ENCODE results near the gene MYPN.

Gene MYPN

GRCh38 chr10:68084469-68084868, 24.8 kb upstream of the MYPN start:
- no peak for DNase-seq (ENCODE audit: extremely low spot score)
- POLR2A ChIA-PET = no interaction called here
- CTCF ChIA-PET = interaction anchor here (0.7 to 1.2 kb wide), 3 partner anchors 72 to 175 kb away, joined by 4 to 8 read pairs (median 5); no protein-coding TSS in a partner anchor
- no peak for TF ChIP-seq SUZ12 (IDR thresholded peaks at IDR 0.05)
- TF ChIP-seq FOXA1 (IDR thresholded peaks at IDR 0.05) = no peak
- no peak for TF ChIP-seq ARNT (IDR thresholded peaks at IDR 0.05)
- no peak for TF ChIP-seq FOXK2 (IDR thresholded peaks at IDR 0.05)
- no peak for TF ChIP-seq L3MBTL2 (conservative IDR thresholded peaks at IDR 0.05)
- no peak for TF ChIP-seq BHLHE40 (IDR thresholded peaks at IDR 0.05; ENCODE audit: borderline replicate concordance)
- no peak for TF ChIP-seq SP1 (IDR thresholded peaks at IDR 0.05)
- TF ChIP-seq TARDBP (IDR thresholded peaks at IDR 0.05) = no peak
- no peak for TF ChIP-seq LEF1 (IDR thresholded peaks at IDR 0.05; ENCODE audit: borderline replicate concordance)

- no peak for DNase-seq (ENCODE audit: extremely low spot score)
- CTCF ChIA-PET = interaction anchor here (1.0 kb wide), 1 partner anchor 71 kb away, joined by 5 read pairs; no protein-coding TSS in a partner anchor
- TF ChIP-seq FOXK2 (IDR thresholded peaks at IDR 0.05) (no peak), L3MBTL2 (conservative IDR thresholded peaks at IDR 0.05) (no peak), NFRKB (IDR thresholded peaks at IDR 0.05) (no peak), HDGF (IDR thresholded peaks at IDR 0.05; ENCODE audit: borderline replicate concordance) (no peak), ELF4 (IDR thresholded peaks at IDR 0.05) (no peak), TARDBP (IDR thresholded peaks at IDR 0.05) (no peak)
- POLR2A ChIA-PET = no interaction called here
Observed at GRCh38 chr10:68086011-68086410, 23.3 kb upstream of the MYPN start.

- CTCF ChIA-PET = no interaction called here
- POLR2A ChIA-PET = no interaction called here
- TF ChIP-seq L3MBTL2 (conservative IDR thresholded peaks at IDR 0.05) = no peak
- TF ChIP-seq BHLHE40 (IDR thresholded peaks at IDR 0.05; ENCODE audit: borderline replicate concordance) = no peak
- TF ChIP-seq ELF4 (IDR thresholded peaks at IDR 0.05) = no peak
- TF ChIP-seq FOXM1 (IDR thresholded peaks at IDR 0.05; ENCODE audit: borderline replicate concordance) = no peak
- TF ChIP-seq ARNT (IDR thresholded peaks at IDR 0.05) = no peak
- TF ChIP-seq NFRKB (IDR thresholded peaks at IDR 0.05) = no peak
- TF ChIP-seq SUZ12 (IDR thresholded peaks at IDR 0.05) = no peak
- no peak for TF ChIP-seq ZNF384 (IDR thresholded peaks at IDR 0.05)
- TF ChIP-seq SP1 (IDR thresholded peaks at IDR 0.05) = no peak
- TF ChIP-seq LEF1 (IDR thresholded peaks at IDR 0.05; ENCODE audit: borderline replicate concordance) = no peak
- no peak for TF ChIP-seq FOXK2 (IDR thresholded peaks at IDR 0.05)
- no peak for TF ChIP-seq HDGF (IDR thresholded peaks at IDR 0.05; ENCODE audit: borderline replicate concordance)
- TF ChIP-seq PKNOX1 (IDR thresholded peaks at IDR 0.05) = no peak
- no peak for TF ChIP-seq TARDBP (IDR thresholded peaks at IDR 0.05)
- TF ChIP-seq FOXA1 (IDR thresholded peaks at IDR 0.05) = no peak
- no peak for TF ChIP-seq CTBP1 (IDR thresholded peaks at IDR 0.05; ENCODE audit: borderline replicate concordance)
- no peak for DNase-seq (ENCODE audit: extremely low spot score)
Observed at GRCh38 chr10:68086910-68087684, 22.2 kb upstream of the MYPN start.

- TF ChIP-seq FOXM1 (IDR thresholded peaks at IDR 0.05; ENCODE audit: borderline replicate concordance) (no peak), NFRKB (IDR thresholded peaks at IDR 0.05) (no peak), SP1 (IDR thresholded peaks at IDR 0.05) (no peak), ARNT (IDR thresholded peaks at IDR 0.05) (no peak), ELF4 (IDR thresholded peaks at IDR 0.05) (no peak), ZNF384 (IDR thresholded peaks at IDR 0.05) (no peak), BHLHE40 (IDR thresholded peaks at IDR 0.05; ENCODE audit: borderline replicate concordance) (no peak), HDGF (IDR thresholded peaks at IDR 0.05; ENCODE audit: borderline replicate concordance) (no peak), FOXA1 (IDR thresholded peaks at IDR 0.05) (no peak), CTBP1 (IDR thresholded peaks at IDR 0.05; ENCODE audit: borderline replicate concordance) (no peak)
- ChIA-PET POLR2A (no interaction called here), CTCF (interaction anchor here (0.7 kb wide), 1 partner anchor 69 kb away, joined by 3 read pairs; no protein-coding TSS in a partner anchor)
- no peak for DNase-seq (ENCODE audit: extremely low spot score)
Observed at GRCh38 chr10:68087685-68088401, 21.4 kb upstream of the MYPN start.

GRCh38 chr10:68088740-68089139, 20.5 kb upstream of the MYPN start:
- CTCF ChIA-PET = interaction anchor here (0.7 kb wide), 1 partner anchor 68 kb away, joined by 3 read pairs; no protein-coding TSS in a partner anchor
- DNase-seq (ENCODE audit: extremely low spot score) = no peak
- TF ChIP-seq ZNF384 (IDR thresholded peaks at IDR 0.05) (no peak), CTBP1 (IDR thresholded peaks at IDR 0.05; ENCODE audit: borderline replicate concordance) (no peak), ARNT (IDR thresholded peaks at IDR 0.05) (no peak), FOXA1 (IDR thresholded peaks at IDR 0.05) (no peak), NFRKB (IDR thresholded peaks at IDR 0.05) (no peak), FOXK2 (IDR thresholded peaks at IDR 0.05) (no peak), TARDBP (IDR thresholded peaks at IDR 0.05) (no peak), ELF4 (IDR thresholded peaks at IDR 0.05) (no peak), FOXM1 (IDR thresholded peaks at IDR 0.05; ENCODE audit: borderline replicate concordance) (no peak), BHLHE40 (IDR thresholded peaks at IDR 0.05; ENCODE audit: borderline replicate concordance) (no peak), HDGF (IDR thresholded peaks at IDR 0.05; ENCODE audit: borderline replicate concordance) (no peak), LEF1 (IDR thresholded peaks at IDR 0.05; ENCODE audit: borderline replicate concordance) (no peak), SP1 (IDR thresholded peaks at IDR 0.05) (no peak), SUZ12 (IDR thresholded peaks at IDR 0.05) (no peak), L3MBTL2 (conservative IDR thresholded peaks at IDR 0.05) (no peak)
- POLR2A ChIA-PET = no interaction called here

- CTCF ChIA-PET = interaction anchor here (0.7 kb wide), 1 partner anchor 1168 kb away, joined by 3 read pairs; no protein-coding TSS in a partner anchor
Observed at GRCh38 chr10:68090586-68090985, 18.7 kb upstream of the MYPN start.

More at GRCh38 chr10:68090586-68090985, 18.7 kb upstream of the MYPN start:
- POLR2A ChIA-PET = no interaction called here
- TF ChIP-seq ELF4 (IDR thresholded peaks at IDR 0.05) = no peak
- TF ChIP-seq NFRKB (IDR thresholded peaks at IDR 0.05) = no peak
- no peak for TF ChIP-seq HDGF (IDR thresholded peaks at IDR 0.05; ENCODE audit: borderline replicate concordance)
- TF ChIP-seq LEF1 (IDR thresholded peaks at IDR 0.05; ENCODE audit: borderline replicate concordance) = no peak
- TF ChIP-seq TARDBP (IDR thresholded peaks at IDR 0.05) = no peak
- TF ChIP-seq L3MBTL2 (conservative IDR thresholded peaks at IDR 0.05) = no peak
- no peak for TF ChIP-seq FOXA1 (IDR thresholded peaks at IDR 0.05)
- TF ChIP-seq ZNF384 (IDR thresholded peaks at IDR 0.05) = no peak
- no peak for TF ChIP-seq SUZ12 (IDR thresholded peaks at IDR 0.05)
- no peak for TF ChIP-seq CTBP1 (IDR thresholded peaks at IDR 0.05; ENCODE audit: borderline replicate concordance)
- no peak for TF ChIP-seq SP1 (IDR thresholded peaks at IDR 0.05)
- no peak for TF ChIP-seq FOXM1 (IDR thresholded peaks at IDR 0.05; ENCODE audit: borderline replicate concordance)
- no peak for TF ChIP-seq BHLHE40 (IDR thresholded peaks at IDR 0.05; ENCODE audit: borderline replicate concordance)
- DNase-seq (ENCODE audit: extremely low spot score) = no peak

All from HEK293T (cell line).